Activated CD8-positive, alpha-beta memory T cell treated with anti-CD3 and anti-CD28 coated beads for 1 hour (primary cell): Measurements from ENCODE around the gene ALAD.
"Not testable (repeated sequence)": the region's sequence is repeated elsewhere in the genome, so short reads cannot be mapped to it uniquely, and the experiment has no call there.

Source experiments
- DNase-seq, 2 donors: peaks; one replicate each; pipeline ENCODE4 v3.0.0-alpha.2; 2020; ENCODE audit warnings: low read depth in 1 of 2; ENCODE audit errors: extremely low read depth in 1 of 2

The ALAD gene

GRCh38 chr9:113399646-113400200, 1.4 kb downstream of the ALAD start:
- no peak for DNase-seq

DNA sequence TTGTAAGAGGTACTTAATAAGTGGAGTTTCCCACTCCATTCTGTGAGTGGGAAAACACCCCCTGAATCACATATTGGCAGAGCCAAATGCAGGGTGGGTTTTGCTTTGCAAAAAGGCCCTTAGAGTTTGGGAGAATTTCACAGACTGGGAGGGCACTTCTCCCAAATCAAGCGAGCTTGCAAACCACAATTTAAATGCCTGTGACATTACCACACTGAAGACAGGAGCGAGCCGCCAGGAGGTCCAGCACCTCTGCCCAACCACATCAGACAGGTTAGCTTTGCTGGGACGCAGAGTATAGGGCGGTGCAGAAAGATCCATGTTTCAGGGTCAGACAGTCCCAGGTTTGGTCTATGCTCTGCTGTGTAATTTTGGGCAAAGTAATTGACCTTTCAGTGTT, 2.3 kb downstream of the ALAD start:
- no peak for DNase-seq

GRCh38 chr9:113397203-113397631, 3.9 kb downstream of the ALAD start:
- DNase-seq = no peak

GRCh38 chr9:113395000-113395861, 5.9 kb downstream of the ALAD start:
- no peak for DNase-seq

- DNase-seq = no peak
Measured at GRCh38 chr9:113393281-113393680, 7.8 kb downstream of the ALAD start.

GRCh38 chr9:113391917-113392316, 9.2 kb downstream of the ALAD start:
- no peak for DNase-seq

DNA sequence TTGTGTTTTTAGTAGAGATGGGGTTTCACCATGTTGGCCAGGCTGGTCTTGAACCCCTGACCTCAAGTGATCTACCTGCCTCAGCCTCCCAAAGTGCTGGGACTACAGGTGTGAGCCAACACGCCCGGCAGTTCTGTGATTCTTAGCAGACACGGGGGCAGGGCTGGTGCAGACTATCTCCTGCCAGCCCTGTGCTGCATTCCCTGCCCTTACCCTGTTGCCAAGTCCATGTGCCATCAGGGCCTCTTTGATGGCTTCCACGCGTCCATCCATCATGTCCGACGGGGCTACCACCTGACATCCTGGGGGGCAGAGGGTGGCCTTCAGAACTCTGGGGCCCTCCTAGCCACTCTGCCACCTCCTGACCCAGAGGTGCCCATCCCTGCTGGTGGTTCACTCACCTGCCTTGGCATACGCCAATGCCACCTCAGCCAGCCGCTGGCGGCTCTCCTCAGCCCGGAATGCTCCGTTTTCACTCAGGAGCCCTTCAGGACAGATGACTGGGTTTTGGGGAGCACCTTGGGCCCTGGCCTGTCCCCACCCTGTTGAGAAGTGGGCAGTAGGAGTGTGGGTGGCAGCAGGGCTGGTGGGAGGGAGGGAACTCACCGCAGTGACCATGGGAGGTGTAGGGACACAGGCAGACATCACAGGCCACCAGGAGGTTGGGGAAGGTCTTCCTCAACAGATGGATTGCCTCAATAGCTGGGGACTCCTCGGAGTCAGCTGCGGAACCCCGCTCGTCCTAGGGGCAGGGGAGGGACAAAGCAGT, 10.7 kb downstream of the ALAD start:
- no peak for DNase-seq

GRCh38 chr9:113389451-113389850, 11.6 kb downstream of the ALAD start:
- no peak for DNase-seq

DNA sequence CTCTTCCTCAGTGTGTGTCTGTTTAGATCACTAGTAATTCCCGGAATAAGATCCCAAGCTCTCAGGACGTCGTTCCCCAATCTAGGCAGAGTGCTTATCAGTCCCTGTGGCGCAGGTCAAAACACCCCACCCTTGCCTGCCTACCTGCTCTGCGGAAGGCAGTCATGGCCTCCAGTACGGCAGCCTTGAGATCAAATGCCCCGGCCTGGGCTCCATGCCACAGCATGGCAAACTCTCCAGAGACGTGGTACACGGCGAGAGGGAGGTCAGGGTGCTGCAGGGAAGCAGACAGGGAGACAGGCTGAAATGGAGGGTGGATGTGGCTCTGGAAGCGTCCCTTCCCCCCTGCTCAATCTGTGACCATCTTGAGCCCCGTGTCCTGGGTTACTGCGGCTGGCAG, 12.3 kb downstream of the ALAD start:
- DNase-seq = no peak

GRCh38 chr9:113387560-113388230, 13.4 kb downstream of the ALAD start:
- no peak for DNase-seq

DNA sequence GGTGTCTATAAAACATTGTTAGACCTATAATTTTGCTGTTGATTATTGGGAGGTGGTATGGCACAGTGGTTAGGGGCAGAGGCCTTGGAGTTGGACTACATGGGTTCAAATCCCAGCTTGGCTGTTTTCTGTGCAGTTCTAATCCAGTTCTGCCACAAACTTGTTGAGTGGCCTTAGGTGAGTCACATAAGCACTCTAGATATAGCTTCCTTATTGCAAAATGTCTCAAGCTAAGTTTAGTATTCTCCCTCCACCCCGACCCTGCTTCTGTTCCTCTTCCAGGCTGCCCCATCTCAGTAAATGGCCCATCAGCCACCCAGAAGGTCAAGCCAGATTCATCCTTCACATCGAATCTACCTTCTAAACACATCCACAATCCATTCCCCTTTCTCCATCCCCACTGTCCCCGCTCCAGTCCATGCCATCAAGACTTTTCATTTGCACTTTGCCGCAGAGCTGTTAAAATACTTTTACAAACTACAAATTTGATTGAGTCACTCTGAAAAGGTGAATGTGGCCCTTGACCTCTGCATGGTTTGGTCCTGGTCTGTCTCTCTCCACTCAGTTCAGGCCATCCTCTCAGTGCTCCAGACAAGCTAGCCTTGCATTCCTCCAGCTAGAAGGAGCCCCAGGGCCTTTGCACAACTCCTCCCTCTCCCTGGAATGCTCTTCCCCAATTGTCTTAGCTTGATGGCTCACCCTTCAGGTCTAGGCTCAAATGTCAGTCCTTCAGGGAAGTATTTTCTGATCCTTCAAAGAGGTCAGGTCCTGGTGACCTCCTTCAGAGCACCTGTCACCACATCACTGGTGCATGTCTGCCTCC, 14.3 kb downstream of the ALAD start:
- DNase-seq = no peak

- no peak for DNase-seq
Measured at GRCh38 chr9:113381909-113382411, 19.1 kb downstream of the ALAD start.

- DNase-seq = not testable (repeated sequence)
Measured at GRCh38 chr9:113381441-113381840, 19.6 kb downstream of the ALAD start.

GRCh38 chr9:113380869-113381378, 20.2 kb downstream of the ALAD start:
- DNase-seq = no peak

GRCh38 chr9:113379829-113380210, 21.3 kb downstream of the ALAD start:
- not testable (repeated sequence) for DNase-seq

GRCh38 chr9:113379094-113379828, 21.8 kb downstream of the ALAD start:
- DNase-seq = not testable (repeated sequence)

GRCh38 chr9:113376634-113377567, 24.2 kb downstream of the ALAD start, which contains the start of gene HDHD3:
TSS of gene HDHD3 (minus strand) at chr9:113376986. CDS start at chr9:113374354, 2,632 bp downstream.
- DNase-seq = peak; percentile 57 to 68
